OCI-LY7 (cell line): ENCODE measurements around the gene RFPL2. TPM values are rescaled to one million over a fixed set of nuclear protein-coding genes. Genes with fewer than 3 reads are reported as not detected.
A peak's percentile ranks its signal among the peaks of the same experiment; 100 is the strongest.

Source experiments
- BruUV-seq: library from RNA; stranded (reverse); fragments of 400-500 nt; replicated peaks from 2 replicates; lab custom pipeline; 2021; lab: Mats Ljungman, UMichigan
- CTCF ChIA-PET: fragments of 300-600 bp; sonication (Branson Sonifier 250); formaldehyde crosslinking; loops from one replicate; lab custom pipeline; 2022; ENCODE audit warnings: antibody characterized with exemption; ENCODE audit not compliant: unreplicated experiment; lab: Charles Lee
- POLR2A ChIA-PET: fragments of 300-600 bp; sonication (Branson Sonifier 250); formaldehyde crosslinking; loops from one replicate; lab custom pipeline; 2022; ENCODE audit warnings: antibody characterized with exemption; lab: Charles Lee
- DNase-seq: peaks from one replicate; pipeline ENCODE4 v3.0.0-alpha.2; 2015; ENCODE audit warnings: low spot score
- H2AFZ ChIP-seq: fragments of 200-600 bp; sonication (generic), shearing (Covaris generic); 2 replicates; pipeline ENCODE4 v1.6.1; 2014; ENCODE audit warnings: mild to moderate bottlenecking, antibody characterized with exemption, low read length, moderate library complexity
- H3K27ac ChIP-seq: fragments of 200-600 bp; sonication (generic); 2 replicates; pipeline ENCODE4 v1.5.1; 2014; ENCODE audit warnings: mixed run types, low read depth, mild to moderate bottlenecking, moderate library complexity, low read length, inconsistent platforms; ENCODE audit not compliant: poor library complexity, severe bottlenecking
- H3K36me3 ChIP-seq: fragments of 200-600 bp; sonication (generic); 2 replicates; pipeline ENCODE4 v1.6.1; 2014; ENCODE audit warnings: mild to moderate bottlenecking, antibody characterized with exemption, low read length, moderate library complexity, mixed read lengths; ENCODE audit not compliant: insufficient read depth
- H3K4me1 ChIP-seq: fragments of 200-600 bp; sonication (generic); 2 replicates; pipeline ENCODE4 v1.5.1; 2014; ENCODE audit warnings: mild to moderate bottlenecking, low read length; ENCODE audit not compliant: insufficient read depth, poor library complexity, severe bottlenecking
- H3K4me2 ChIP-seq: fragments of 200-600 bp; sonication (generic); 2 replicates; pipeline ENCODE4 v1.6.1; 2014; ENCODE audit warnings: mild to moderate bottlenecking, low read length
- H3K4me3 ChIP-seq: fragments of 200-600 bp; sonication (generic); 2 replicates; pipeline ENCODE4 v1.5.1; 2014; ENCODE audit warnings: mild to moderate bottlenecking, low read depth, low read length; ENCODE audit not compliant: poor library complexity, severe bottlenecking
- H3K79me2 ChIP-seq: fragments of 200-600 bp; sonication (generic); 2 replicates; pipeline ENCODE4 v1.6.1; 2016; ENCODE audit warnings: low read depth, mild to moderate bottlenecking, low read length, moderate library complexity, mixed read lengths; ENCODE audit not compliant: insufficient read depth
- H3K9me2 ChIP-seq: fragments of 200-600 bp; sonication (generic); 2 replicates; pipeline ENCODE4 v1.6.1; 2016; ENCODE audit warnings: mild to moderate bottlenecking, low read length, mixed read lengths; ENCODE audit not compliant: insufficient read depth
- H3K9me3 ChIP-seq: fragments of 200-600 bp; sonication (generic); 2 replicates; pipeline ENCODE4 v1.6.1; 2014; ENCODE audit warnings: mild to moderate bottlenecking, mixed run types, low read length, mixed read lengths
- H4K20me1 ChIP-seq: fragments of 200-600 bp; sonication (generic); 2 replicates; pipeline ENCODE4 v1.6.1; 2014; ENCODE audit warnings: mild to moderate bottlenecking, antibody characterized with exemption, low read length, moderate library complexity, mixed read lengths; ENCODE audit not compliant: insufficient read depth
- CTCF ChIP-seq: fragments of 200-600 bp; sonication (generic); conservative IDR thresholded peaks from 2 replicates; pipeline ENCODE4 v1.5.1; 2014; ENCODE audit warnings: mild to moderate bottlenecking, antibody characterized with exemption, low read length, moderate library complexity, mixed read lengths
- EZH2phosphoT487 ChIP-seq: fragments of 200-600 bp; sonication (generic); IDR thresholded peaks from 2 replicates; pipeline ENCODE4 v1.6.1; 2018; ENCODE audit warnings: low read depth, borderline replicate concordance, mild to moderate bottlenecking, mixed run types, antibody characterized with exemption, low read length, moderate library complexity, mixed read lengths
- intact Hi-C: fragments of 100-400 bp; cut with micrococcal nuclease; formaldehyde crosslinking; loops from one replicate; pipeline ENCODE4 v1.10.0; 2022; ENCODE audit not compliant: unreplicated experiment
- total RNA-seq, 2 experiments: library from RNA; depleted of rRNA in 1 of 2; stranded (reverse); fragments of >200 nt in 1 of 2; shearing (Covaris generic) in 1 of 2; gene quantifications; 2 replicates each; pipeline ENCODE4 v1.2.3, GENCODE V29; 2014 to 2022

Gene RFPL2
- total RNA-seq, 2 experiments from 2014 or later, result not detected

- ChIA-PET POLR2A (no interaction called here), CTCF (no interaction called here)
- H2AFZ ChIP-seq, result no peak overlapping the region
- no peaks in the 10 kb centered on the region for H3K4me1 ChIP-seq
- intact Hi-C loops, result loop anchor here (10.0 kb wide), 1 partner anchor 268 kb away; the partner anchor contains the start of gene FBXO7
- no peak overlapping the region for H3K4me2 ChIP-seq
- no peak overlapping the region for H3K4me3 ChIP-seq
- no peaks in the 10 kb centered on the region for H3K9me3 ChIP-seq
- H3K36me3 ChIP-seq, result no peaks in the 10 kb centered on the region
- TF ChIP-seq CTCF, result peak; percentile 74
- no peak for TF ChIP-seq EZH2phosphoT487
- peak; percentile 42 for DNase-seq
- no peaks in the 10 kb centered on the region for H4K20me1 ChIP-seq
- no peaks in the 10 kb centered on the region for H3K79me2 ChIP-seq
- H3K9me2 ChIP-seq, result no peaks in the 10 kb centered on the region
- no peak overlapping the region for H3K27ac ChIP-seq
- BruUV-seq, result no TSS peak
Measured at GRCh38 chr22:32206774-32207758, 2.2 kb upstream of the RFPL2 start.

- no peaks in the 10 kb centered on the region for H3K79me2 ChIP-seq
- no peaks in the 10 kb centered on the region for H3K9me2 ChIP-seq
- CTCF ChIA-PET, result no interaction called here
- no peak overlapping the region for H3K4me3 ChIP-seq
- H3K4me1 ChIP-seq, result no peaks in the 10 kb centered on the region
- no peak overlapping the region for H3K4me2 ChIP-seq
- H3K27ac ChIP-seq, result no peak overlapping the region
- H3K36me3 ChIP-seq, result no peaks in the 10 kb centered on the region
- H4K20me1 ChIP-seq, result no peaks in the 10 kb centered on the region
- H3K9me3 ChIP-seq, result no peaks in the 10 kb centered on the region
- BruUV-seq, result no TSS peak
- POLR2A ChIA-PET, result no interaction called here
- no peak for DNase-seq
- no peak overlapping the region for H2AFZ ChIP-seq
- TF ChIP-seq EZH2phosphoT487 (no peak), CTCF (no peak)
- intact Hi-C loops, result loop anchor here (10.0 kb wide), 1 partner anchor 269 kb away; the partner anchor contains the start of gene FBXO7
Measured at GRCh38 chr22:32205974-32206773, 1.3 kb upstream of the RFPL2 start.
